ENCODE results near the gene COX10.

Gene COX10

GRCh38 chr17:14197057-14197456 is 127.8 kb downstream of the COX10 start:
- TF ChIP-seq, protein P1, sequence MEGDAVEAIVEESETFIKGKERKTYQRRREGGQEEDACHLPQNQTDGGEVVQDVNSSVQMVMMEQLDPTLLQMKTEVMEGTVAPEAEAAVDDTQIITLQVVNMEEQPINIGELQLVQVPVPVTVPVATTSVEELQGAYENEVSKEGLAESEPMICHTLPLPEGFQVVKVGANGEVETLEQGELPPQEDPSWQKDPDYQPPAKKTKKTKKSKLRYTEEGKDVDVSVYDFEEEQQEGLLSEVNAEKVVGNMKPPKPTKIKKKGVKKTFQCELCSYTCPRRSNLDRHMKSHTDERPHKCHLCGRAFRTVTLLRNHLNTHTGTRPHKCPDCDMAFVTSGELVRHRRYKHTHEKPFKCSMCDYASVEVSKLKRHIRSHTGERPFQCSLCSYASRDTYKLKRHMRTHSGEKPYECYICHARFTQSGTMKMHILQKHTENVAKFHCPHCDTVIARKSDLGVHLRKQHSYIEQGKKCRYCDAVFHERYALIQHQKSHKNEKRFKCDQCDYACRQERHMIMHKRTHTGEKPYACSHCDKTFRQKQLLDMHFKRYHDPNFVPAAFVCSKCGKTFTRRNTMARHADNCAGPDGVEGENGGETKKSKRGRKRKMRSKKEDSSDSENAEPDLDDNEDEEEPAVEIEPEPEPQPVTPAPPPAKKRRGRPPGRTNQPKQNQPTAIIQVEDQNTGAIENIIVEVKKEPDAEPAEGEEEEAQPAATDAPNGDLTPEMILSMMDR (IDR thresholded peaks at IDR 0.05; ENCODE audit: low read depth, low read length) = no peak
- H3K4me3 ChIP-seq (ENCODE audit: low read depth, low read length) = no peak overlapping the region

DNA sequence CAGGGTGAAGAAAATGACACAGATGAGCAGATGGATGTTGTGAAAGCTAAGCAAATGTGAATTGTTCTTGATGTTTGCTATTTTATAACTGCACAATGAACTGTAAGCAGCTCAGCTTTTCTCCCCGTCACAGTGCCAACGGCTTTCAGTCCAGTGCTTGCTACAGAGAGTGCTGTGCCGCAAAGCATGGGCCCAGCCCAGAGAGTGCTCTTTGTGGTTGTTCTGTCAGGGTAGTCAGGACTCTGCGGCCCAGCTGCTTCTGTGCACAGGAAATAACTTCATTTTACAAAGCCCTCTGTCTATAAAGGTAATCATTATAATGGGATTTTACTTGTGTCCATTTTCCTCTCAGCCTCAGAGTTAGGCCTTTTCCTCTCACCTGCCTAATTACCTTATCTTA is 128.3 kb downstream of the COX10 start:
- no peak overlapping the region for H3K4me3 ChIP-seq (ENCODE audit: low read depth, low read length)
- TF ChIP-seq, protein P1 (IDR thresholded peaks at IDR 0.05; ENCODE audit: low read depth, low read length) = no peak

DNA sequence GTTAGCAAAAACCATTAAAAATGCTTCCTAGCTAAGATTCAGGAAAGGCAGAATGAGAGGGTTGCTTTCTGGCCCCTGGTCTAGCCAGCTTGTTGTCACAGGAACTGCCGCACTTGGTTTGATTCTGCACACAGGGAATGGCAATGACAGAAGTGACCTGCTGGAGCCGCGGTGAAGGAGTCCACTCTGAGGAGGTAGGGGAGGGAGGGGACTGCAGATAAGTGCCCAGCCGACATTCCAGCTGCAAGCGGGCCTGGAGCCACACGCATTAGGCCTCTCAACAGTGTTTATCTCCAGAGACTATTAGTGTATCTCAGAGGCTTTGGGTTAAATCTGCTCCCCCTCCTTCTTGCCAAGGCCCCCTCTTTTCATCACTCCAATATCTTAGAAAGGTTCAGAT is 128.7 kb downstream of the COX10 start:
- H3K4me3 ChIP-seq (ENCODE audit: low read depth, low read length) = no peak overlapping the region
- TF ChIP-seq, protein P1 (IDR thresholded peaks at IDR 0.05; ENCODE audit: low read depth, low read length) = no peak

GRCh38 chr17:14198575-14198974 is 129.3 kb downstream of the COX10 start:
- TF ChIP-seq, protein P1 (IDR thresholded peaks at IDR 0.05; ENCODE audit: low read depth, low read length) = no peak

GRCh38 chr17:14199601-14200000 is 130.3 kb downstream of the COX10 start:
- TF ChIP-seq, protein P1 (IDR thresholded peaks at IDR 0.05; ENCODE audit: low read depth, low read length) = no peak

More at GRCh38 chr17:14198575-14198974, 129.3 kb downstream of the COX10 start:
- H3K4me3 ChIP-seq (ENCODE audit: low read depth, low read length) = no peak overlapping the region

GRCh38 chr17:14200354-14200753 is 131.1 kb downstream of the COX10 start:
- TF ChIP-seq, protein P1 (IDR thresholded peaks at IDR 0.05; ENCODE audit: low read depth, low read length) = no peak
- H3K4me3 ChIP-seq (ENCODE audit: low read depth, low read length) = no peak overlapping the region

More at GRCh38 chr17:14199601-14200000, 130.3 kb downstream of the COX10 start:
- H3K4me3 ChIP-seq (ENCODE audit: low read depth, low read length) = no peak overlapping the region

DNA sequence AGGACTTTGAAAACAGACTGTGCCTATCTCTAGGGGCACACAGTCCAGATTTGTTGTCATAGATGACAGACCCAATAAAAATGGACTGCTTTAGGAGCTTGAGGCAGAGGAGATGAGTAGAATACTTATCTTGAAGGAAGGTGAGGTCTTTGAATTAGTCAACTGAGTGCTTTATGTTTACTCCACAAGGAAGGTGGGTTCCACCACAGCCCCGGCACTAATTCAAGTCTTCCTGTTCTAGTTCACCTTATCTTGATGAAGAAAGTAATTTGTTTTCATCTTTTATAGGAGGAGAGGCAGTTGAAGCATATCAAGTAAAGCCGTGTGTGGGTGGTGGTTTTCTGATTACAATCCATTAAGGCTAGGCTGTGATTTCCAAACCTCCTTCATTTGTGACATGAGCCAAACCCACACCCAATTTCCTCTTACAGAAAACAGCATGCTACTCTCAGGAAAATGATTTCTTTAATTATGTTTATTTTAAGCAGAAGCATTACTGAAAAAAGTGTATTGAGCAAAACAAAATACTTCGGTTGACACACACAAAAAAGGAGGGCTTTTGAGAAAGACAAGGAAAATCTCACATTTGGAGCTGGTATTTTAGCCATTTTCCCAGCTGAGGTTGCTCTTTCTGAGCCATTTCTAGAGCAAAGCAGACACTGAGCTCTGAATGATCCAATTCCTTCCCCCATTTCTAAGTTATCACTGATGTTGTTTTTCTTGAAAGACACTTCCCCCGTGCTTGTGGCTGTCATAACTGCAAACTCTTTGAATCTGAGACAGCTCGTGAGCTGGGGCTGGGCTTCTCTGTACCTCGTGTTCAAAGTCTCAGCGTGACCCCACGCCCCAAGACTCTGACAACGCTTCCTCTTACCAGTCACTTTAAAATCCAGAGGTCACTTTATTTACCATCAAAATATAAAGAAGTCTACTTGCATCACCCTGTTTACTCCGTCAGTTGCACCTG is 132.0 kb downstream of the COX10 start:
- TF ChIP-seq, protein P1 (IDR thresholded peaks at IDR 0.05; ENCODE audit: low read depth, low read length) = no peak
- H3K4me3 ChIP-seq (ENCODE audit: low read depth, low read length) = no peak overlapping the region
